AG04450 (cell line): ENCODE results near the gene BATF2. TPM values are rescaled to one million over a fixed set of nuclear protein-coding genes. Genes with fewer than 3 reads are reported as not detected.
"Not testable (repeated sequence)": the region's sequence is repeated elsewhere in the genome, so short reads cannot be mapped to it uniquely, and the experiment has no call there.

ENCODE experiments used
- CTCF ChIA-PET: fragments of 300-600, 350-600 bp; formaldehyde crosslinking; extraction: SDS; loops from one replicate; lab custom pipeline; 2022; ENCODE audit warnings: antibody characterized with exemption, inconsistent platforms; lab: Charles Lee
- POLR2A ChIA-PET: fragments of 350-600 bp; formaldehyde crosslinking; extraction: SDS; loops from one replicate; lab custom pipeline; 2021; ENCODE audit warnings: antibody characterized with exemption, inconsistent platforms; lab: Yijun Ruan, JAX
- DNase-seq: peaks from one replicate; pipeline ENCODE4 v3.0.0-alpha.2; 2011; ENCODE audit warnings: low read depth, low spot score
- H3K27ac ChIP-seq: one replicate; pipeline ENCODE4 v1.5.1; 2012; ENCODE audit warnings: low read depth, low read length, control low read depth
- H3K27me3 ChIP-seq: one replicate; pipeline ENCODE4 v1.6.0; 2012; ENCODE audit warnings: low read length; ENCODE audit not compliant: control insufficient read depth, insufficient read depth
- H3K4me3 ChIP-seq: 2 replicates; pipeline ENCODE4 v1.5.1; 2011; ENCODE audit warnings: mild to moderate bottlenecking, low read depth, low read length, control low read depth
- H3K9me3 ChIP-seq: 2 replicates; pipeline ENCODE4 v1.5.1; 2012; ENCODE audit warnings: low read length; ENCODE audit not compliant: control insufficient read depth, insufficient read depth
- polyA plus RNA-seq: library from polyadenylated mRNA; depleted of rRNA; stranded (reverse); fragments of >200 nt; gene quantifications from 2 replicates; pipeline ENCODE4 v1.2.3, GENCODE V29; 2011
- TF ChIP-seq, protein P1 (sequence below): IDR thresholded peaks from 2 replicates; pipeline ENCODE4 v1.5.1; 2011; ENCODE audit warnings: low read depth, low read length, control low read depth, inconsistent platforms

The BATF2 gene
- polyA plus RNA-seq, 1 experiment = 1.5 TPM

DNA sequence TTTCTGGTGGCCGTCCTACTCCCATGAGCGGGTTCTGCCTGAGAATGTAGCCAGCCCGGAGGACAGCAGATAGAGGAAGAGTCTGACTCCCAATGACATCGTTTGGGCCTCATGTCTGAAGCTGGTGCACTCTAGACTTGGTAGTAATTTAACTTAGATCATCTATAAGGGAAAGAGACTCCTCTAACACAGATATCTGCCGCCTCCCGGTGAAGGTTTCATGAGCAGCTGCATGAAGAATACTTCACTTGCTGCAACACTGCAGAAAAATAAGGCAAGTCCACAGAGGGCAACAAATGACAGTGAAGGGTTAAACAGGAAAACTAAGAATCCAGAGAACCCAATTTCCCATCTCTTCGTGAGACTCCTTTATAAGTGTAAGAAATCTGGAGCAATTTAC, 11.2 kb upstream of the BATF2 start:
- Histone ChIP-seq H3K4me3 (no peak overlapping the region), H3K27ac (no peak overlapping the region), H3K9me3 (no peaks in the 10 kb centered on the region), H3K27me3 (no peaks in the 10 kb centered on the region)
- no peak for DNase-seq
- ChIA-PET CTCF (interaction anchor here (1.1 kb wide), 1 partner anchor 10 kb away, joined by 3 read pairs; no protein-coding TSS in a partner anchor), POLR2A (no interaction called here)
- TF ChIP-seq, protein P1, sequence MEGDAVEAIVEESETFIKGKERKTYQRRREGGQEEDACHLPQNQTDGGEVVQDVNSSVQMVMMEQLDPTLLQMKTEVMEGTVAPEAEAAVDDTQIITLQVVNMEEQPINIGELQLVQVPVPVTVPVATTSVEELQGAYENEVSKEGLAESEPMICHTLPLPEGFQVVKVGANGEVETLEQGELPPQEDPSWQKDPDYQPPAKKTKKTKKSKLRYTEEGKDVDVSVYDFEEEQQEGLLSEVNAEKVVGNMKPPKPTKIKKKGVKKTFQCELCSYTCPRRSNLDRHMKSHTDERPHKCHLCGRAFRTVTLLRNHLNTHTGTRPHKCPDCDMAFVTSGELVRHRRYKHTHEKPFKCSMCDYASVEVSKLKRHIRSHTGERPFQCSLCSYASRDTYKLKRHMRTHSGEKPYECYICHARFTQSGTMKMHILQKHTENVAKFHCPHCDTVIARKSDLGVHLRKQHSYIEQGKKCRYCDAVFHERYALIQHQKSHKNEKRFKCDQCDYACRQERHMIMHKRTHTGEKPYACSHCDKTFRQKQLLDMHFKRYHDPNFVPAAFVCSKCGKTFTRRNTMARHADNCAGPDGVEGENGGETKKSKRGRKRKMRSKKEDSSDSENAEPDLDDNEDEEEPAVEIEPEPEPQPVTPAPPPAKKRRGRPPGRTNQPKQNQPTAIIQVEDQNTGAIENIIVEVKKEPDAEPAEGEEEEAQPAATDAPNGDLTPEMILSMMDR = no peak

GRCh38 chr11:65003968-65004367, 7.2 kb upstream of the BATF2 start:
- POLR2A ChIA-PET, H3K9me3 ChIP-seq, H3K27ac ChIP-seq, H3K27me3 ChIP-seq, H3K4me3 ChIP-seq, DNase-seq: not testable (repeated sequence)
- CTCF ChIA-PET = interaction anchor here (1.1 kb wide), 1 partner anchor 9 kb away, joined by 6 read pairs; no protein-coding TSS in a partner anchor

DNA sequence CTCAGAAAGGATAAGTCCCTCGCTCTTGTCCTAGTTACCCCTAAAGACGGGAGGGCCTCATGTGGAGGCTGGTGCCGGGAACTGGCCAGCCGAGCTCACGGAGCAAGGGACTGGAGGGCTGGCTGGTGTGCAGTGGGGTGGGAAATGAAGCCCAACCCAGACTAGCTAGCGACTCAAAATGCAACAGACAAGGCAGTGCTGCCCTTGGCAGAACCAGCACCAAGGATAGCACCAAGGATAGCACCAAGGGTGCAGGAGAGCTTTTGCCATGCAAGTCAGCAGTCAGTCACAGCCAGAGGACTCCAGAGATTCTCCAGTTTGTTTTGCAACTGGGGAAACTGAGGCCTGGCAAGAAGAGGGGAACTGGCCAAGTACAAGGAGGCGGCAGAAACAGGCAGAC, 6.5 kb upstream of the BATF2 start:
- DNase-seq = no peak
- Histone ChIP-seq H3K9me3 (no peaks in the 10 kb centered on the region), H3K27me3 (no peaks in the 10 kb centered on the region), H3K4me3 (no peak overlapping the region), H3K27ac (no peak overlapping the region)
- POLR2A ChIA-PET = no interaction called here
- CTCF ChIA-PET = interaction anchor here (0.6 to 1.3 kb wide), 4 partner anchors 8 to 120 kb away, joined by 3 to 8 read pairs (median 4); partner anchors contain the start of gene ARL2
- TF ChIP-seq, protein P1 = no peak

- TF ChIP-seq, protein P1 = no peak
- no peak for DNase-seq
- Histone ChIP-seq H3K4me3 (no peak overlapping the region), H3K9me3 (no peaks in the 10 kb centered on the region), H3K27ac (no peak overlapping the region), H3K27me3 (no peaks in the 10 kb centered on the region)
- POLR2A ChIA-PET = no interaction called here
- CTCF ChIA-PET = interaction anchor here (0.8 to 1.3 kb wide), 3 partner anchors 9 to 11 kb away, joined by 3 to 8 read pairs (median 6); partner anchors contain the start of gene ARL2
Observed at GRCh38 chr11:65002706-65003105, 5.9 kb upstream of the BATF2 start.

DNA sequence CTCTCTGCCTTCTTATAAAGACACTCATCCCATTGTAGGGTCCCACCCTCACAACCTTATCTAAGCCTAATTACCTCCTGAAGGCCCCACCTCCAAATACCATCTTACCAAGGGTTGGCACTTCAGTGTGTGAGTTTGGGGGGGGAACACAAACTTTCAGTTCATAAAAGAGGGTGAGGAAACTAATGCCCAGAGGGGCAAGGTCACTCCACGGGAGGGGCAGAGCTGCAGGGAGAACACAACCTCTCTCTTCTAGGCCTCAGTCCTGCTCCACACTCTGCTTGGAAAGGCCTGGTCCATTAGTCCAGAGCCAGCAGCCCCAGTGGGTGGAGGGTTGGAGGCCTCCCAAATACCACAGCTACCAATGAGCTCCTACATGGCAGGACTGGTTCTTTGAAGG, 2.7 kb upstream of the BATF2 start:
- Histone ChIP-seq H3K27ac (no peak overlapping the region), H3K27me3 (no peaks in the 10 kb centered on the region), H3K9me3 (no peaks in the 10 kb centered on the region), H3K4me3 (no peak overlapping the region)
- no peak for DNase-seq
- TF ChIP-seq, protein P1 = no peak
- CTCF ChIA-PET = interaction anchor here (1.4 kb wide), 1 partner anchor 15 kb away, joined by 5 read pairs; the partner anchor contains the start of gene ARL2
- POLR2A ChIA-PET = no interaction called here
